Stomach smooth muscle (tissue), 2 donors: ENCODE results near the gene AKT1.
"Not testable (repeated sequence)": the region's sequence is repeated elsewhere in the genome, so short reads cannot be mapped to it uniquely, and the experiment has no call there.

ENCODE experiments used
- H3K27ac ChIP-seq: one replicate; pipeline ENCODE4 v1.7.0; 2013; ENCODE audit warnings: mild to moderate bottlenecking, low read length, inconsistent platforms
- H3K27me3 ChIP-seq, 2 donors: one replicate each; pipeline ENCODE4 v1.7.0; 2013; ENCODE audit warnings: low read length in 2 of 2; ENCODE audit not compliant: insufficient read depth in 2 of 2, control insufficient read depth in 1 of 2
- H3K36me3 ChIP-seq, 2 donors: one replicate each; pipeline ENCODE4 v1.7.0; 2013; ENCODE audit warnings: low read length in 2 of 2; ENCODE audit not compliant: control insufficient read depth in 2 of 2, insufficient read depth in 2 of 2
- H3K4me1 ChIP-seq: one replicate; pipeline ENCODE4 v1.7.0; 2013; ENCODE audit warnings: low read length; ENCODE audit not compliant: control insufficient read depth, insufficient read depth
- H3K4me3 ChIP-seq, 2 donors: one replicate each; pipeline ENCODE4 v1.7.0; 2013; ENCODE audit warnings: low read length in 2 of 2
- H3K9ac ChIP-seq, 2 donors: one replicate each; pipeline ENCODE4 v1.7.0; 2013; ENCODE audit warnings: low read length in 2 of 2, mild to moderate bottlenecking in 1 of 2
- H3K9me3 ChIP-seq, 2 donors: one replicate each; pipeline ENCODE4 v1.7.0; 2013; ENCODE audit warnings: low read length in 2 of 2; ENCODE audit not compliant: control insufficient read depth in 2 of 2
- donor health status: healthy.
- donor health status: Pancreatic carcinoma.

AKT1 gene

DNA sequence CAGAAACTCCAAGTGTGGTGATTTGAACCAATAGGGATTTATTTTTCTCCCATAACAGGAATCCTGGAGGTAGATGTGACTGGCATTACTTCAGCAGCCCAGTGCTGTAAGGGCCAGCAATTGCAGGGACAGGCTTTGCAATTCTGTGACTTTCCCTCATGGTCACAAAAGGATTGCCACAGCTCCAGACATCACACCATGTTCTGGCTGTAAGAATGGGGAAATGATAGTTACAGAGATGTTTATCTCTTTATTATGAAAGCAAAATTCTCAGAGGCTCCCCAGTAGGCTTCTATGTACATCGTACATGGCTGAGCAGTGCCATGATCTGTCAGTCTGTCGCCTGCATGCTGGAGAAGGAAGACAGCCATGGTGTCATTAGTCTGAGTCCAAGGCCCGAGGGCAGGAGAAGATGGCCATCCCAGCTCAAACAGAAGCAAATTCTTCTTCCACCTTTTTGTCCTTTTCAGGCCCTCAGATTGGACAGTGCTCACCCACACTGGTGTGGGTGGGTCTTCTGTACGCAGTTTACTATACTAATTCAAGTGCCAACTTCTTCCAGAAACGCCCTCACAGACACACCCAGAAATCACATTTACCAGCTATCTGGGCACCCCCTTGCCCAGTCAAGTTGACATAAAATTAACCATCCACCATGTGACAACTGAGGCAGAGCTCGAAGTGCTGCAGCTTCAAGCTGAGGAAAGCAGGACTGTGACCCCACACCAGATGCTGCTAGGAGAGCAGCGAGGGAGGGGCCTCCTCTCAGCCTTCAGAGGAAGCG is 22.6 kb upstream of the AKT1 start:
- Histone ChIP-seq H3K4me3 (no peak overlapping the region), H3K4me1 (peaks cover 33% of the 10 kb centered on the region), H3K27ac (no peak overlapping the region), H3K36me3 (no peaks in the 10 kb centered on the region), H3K9ac (no peak overlapping the region), H3K9me3 (no peaks in the 10 kb centered on the region), H3K27me3 (peaks cover 0 to 5% of the 10 kb centered on the region in 2 donors)

DNA sequence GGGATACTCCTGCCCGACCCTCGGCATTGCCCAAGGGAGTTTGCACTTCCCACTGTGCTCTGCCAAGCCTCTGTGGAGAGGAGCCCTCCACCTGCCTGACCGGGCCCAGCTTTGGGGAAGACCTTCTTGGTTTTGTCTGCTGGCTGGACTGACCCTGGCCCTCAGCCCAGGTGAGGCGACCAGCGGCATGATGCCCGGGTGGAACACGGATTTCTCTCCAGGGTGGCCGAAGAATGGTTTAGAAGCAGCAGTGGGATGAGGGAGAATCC is 21.0 kb upstream of the AKT1 start:
- Histone ChIP-seq H3K9me3 (no peaks in the 10 kb centered on the region), H3K36me3 (no peaks in the 10 kb centered on the region), H3K9ac (peak overlapping the region; percentile 73 to 89), H3K27me3 (peaks cover 0 to 1% of the 10 kb centered on the region in 2 donors), H3K4me1 (peaks cover 33% of the 10 kb centered on the region), H3K4me3 (peak overlapping the region; percentile 79 to 88), H3K27ac (peak overlapping the region; percentile 89)

DNA sequence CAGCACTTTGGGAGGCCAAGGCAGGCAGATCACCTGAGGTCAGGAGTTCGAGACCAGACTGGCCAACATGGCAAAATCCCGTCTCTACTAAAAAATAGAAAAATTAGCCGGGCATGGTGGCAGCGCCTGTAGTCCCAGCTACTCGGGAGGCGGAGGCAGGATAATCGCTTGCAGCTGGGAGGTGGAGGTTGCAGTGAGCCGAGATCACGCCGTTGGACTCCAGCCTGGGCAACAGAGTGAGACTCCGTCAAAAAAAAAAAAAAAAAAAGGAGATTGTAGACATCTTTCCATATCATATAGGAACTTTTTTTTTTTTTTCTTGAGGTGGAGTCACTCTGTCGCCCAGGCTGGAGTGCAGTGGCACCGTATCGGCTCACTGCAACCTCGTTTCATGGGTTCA is 19.2 kb upstream of the AKT1 start:
- H3K9ac ChIP-seq = peak overlapping the region in 1 of 2 donors; percentile 73
- not testable (repeated sequence) for H3K27me3 ChIP-seq, H3K27ac ChIP-seq, H3K9me3 ChIP-seq, H3K36me3 ChIP-seq
- H3K4me3 ChIP-seq = peak overlapping the region; percentile 67 to 88
- peaks cover 25% of the 10 kb centered on the region for H3K4me1 ChIP-seq

DNA sequence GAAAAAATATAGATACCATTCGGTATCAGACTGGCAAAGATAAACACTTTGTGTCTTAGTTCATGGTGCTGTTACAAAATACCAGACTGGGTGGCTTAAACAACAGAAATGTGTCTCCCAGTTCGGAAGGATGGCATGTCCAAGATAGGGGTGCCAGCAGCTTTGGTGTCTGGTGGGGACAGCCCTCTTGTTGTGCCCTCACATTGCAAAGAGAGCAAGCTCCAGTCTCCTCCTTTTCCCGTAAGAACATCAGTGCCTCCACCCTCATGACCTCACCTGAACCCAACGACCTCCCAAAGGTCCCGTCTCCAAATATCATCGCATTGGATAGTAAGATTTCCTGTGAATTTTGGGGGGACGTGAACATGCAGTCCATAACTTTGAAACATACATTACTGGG is 17.7 kb upstream of the AKT1 start:
- H3K27ac ChIP-seq = no peak overlapping the region
- no peaks in the 10 kb centered on the region for H3K36me3 ChIP-seq
- no peaks in the 10 kb centered on the region for H3K27me3 ChIP-seq
- H3K9ac ChIP-seq = peak overlapping the region in 1 of 2 donors; percentile 30
- H3K4me3 ChIP-seq = no peak overlapping the region
- no peaks in the 10 kb centered on the region for H3K9me3 ChIP-seq
- peaks cover 25% of the 10 kb centered on the region for H3K4me1 ChIP-seq

DNA sequence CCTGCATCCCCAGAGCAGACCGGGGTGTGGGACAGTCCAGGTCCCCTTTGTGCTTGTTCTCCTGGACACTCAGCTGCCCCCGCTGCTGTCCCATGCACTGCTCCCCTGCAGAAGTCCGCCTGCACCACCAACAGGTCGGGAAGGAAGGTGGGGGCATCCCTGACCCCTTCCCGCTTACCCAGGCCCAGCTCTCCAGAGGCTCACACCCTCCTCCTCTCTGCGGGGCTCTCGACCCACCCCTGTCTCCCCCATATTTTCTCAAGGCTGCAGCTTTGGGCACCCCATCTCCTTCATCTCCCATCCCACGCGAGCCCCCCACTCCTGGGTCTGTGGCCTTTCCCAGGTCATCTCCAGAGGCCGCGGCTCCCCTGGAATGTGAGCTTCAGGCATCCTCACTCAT is 14.8 kb upstream of the AKT1 start:
- Histone ChIP-seq H3K4me3 (no peak overlapping the region), H3K9me3 (no peaks in the 10 kb centered on the region), H3K27ac (no peak overlapping the region), H3K36me3 (no peaks in the 10 kb centered on the region), H3K4me1 (peaks cover 17% of the 10 kb centered on the region), H3K9ac (no peak overlapping the region), H3K27me3 (no peaks in the 10 kb centered on the region)

DNA sequence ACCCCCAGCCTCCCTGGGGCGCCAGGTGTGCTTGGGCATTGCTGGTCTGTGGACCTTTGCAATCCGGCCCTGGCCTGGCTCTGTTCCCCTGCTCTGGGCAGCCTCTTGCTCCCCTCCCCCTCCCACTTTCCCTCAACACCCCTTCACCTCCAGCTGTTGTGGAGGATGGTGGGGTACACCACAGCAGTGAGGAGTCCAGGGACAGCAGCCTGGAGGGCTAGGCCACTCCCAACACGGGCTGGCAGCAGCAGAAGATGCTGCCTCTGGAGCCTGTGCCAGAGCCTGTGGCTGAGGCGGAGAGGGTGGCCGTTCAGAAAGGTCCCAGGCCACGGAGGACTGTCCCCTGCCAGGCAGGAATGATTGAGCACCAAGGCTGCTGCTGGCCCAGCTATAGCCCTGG is 12.9 kb upstream of the AKT1 start:
- peaks cover 23% of the 10 kb centered on the region for H3K4me1 ChIP-seq
- no peak overlapping the region for H3K9ac ChIP-seq
- no peaks in the 10 kb centered on the region for H3K36me3 ChIP-seq
- H3K27me3 ChIP-seq = no peaks in the 10 kb centered on the region
- no peaks in the 10 kb centered on the region for H3K9me3 ChIP-seq
- H3K4me3 ChIP-seq = no peak overlapping the region
- no peak overlapping the region for H3K27ac ChIP-seq

DNA sequence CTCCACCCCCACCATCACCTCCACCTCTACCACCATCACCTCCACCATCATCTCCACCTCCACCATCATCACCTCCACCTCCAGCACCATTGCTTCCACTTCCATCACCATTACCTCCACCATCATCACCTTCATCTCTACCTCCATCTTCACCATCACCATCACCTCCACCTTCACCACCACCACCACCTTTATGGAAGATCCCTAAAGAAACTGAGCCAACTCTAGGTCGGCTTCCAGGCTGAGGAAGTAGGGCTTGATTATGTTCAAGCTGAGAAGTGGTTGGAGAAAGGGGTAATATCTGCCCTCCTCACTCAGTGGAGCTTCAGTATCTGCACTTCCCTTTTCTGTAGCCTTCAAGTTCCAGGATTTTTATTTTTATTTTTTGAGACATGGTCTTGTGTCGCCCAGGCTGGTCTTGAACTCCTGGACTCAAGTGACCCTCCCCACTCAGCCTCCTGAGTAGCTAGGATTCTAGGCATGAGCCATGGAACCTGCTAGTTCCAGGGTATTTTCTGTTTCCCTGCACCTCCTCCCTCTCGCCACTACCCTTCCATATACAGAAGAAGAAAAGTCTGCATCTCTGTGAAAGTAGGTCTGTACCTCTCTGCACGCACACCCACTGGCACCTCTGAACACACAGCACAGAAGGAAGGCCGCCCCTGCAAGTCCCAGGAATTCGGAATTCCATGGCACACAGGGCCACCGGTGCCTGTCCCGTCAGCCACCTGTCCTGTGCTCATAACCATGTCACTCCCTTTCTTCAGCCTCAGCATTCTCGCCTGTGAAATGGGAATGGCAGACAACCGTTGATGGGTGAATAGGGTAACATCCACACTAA is 11.3 kb upstream of the AKT1 start:
- Histone ChIP-seq H3K36me3 (no peaks in the 10 kb centered on the region), H3K9ac (no peak overlapping the region), H3K27me3 (no peaks in the 10 kb centered on the region), H3K4me3 (no peak overlapping the region), H3K9me3 (no peaks in the 10 kb centered on the region), H3K4me1 (peaks cover 39% of the 10 kb centered on the region), H3K27ac (no peak overlapping the region)

DNA sequence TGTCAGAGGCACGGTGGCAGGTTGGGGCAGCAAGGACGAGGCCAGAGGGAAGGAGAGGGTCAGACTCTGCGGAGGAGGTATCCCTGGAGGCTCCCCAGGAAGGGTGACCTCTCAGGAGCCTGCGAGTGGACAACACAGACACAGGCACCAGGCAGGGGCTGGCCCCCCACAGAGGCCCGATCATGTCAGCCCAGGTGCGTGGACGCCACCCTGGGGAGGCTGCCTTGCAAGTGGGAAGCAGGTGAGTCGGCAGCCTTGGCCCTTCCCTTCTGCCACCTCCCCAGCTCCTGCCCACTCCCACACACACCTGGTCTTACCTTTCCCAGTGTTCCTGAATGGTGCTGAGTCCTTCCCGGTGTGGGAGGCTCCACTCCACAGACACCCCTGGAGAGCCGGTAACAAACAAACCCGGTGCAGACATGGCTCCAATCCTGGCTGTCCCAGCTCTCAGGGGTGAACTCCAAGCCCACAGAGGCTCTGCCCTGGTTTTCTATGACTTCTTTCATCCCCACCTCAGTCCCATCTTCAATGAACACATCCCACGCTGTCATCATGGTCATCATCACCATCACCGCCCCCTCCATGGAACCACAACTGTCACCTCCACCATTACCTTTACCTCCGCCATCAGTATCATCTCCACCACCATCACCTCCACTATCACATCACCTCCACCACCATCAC is 10.5 kb upstream of the AKT1 start:
- Histone ChIP-seq H3K9me3 (no peaks in the 10 kb centered on the region), H3K27me3 (no peaks in the 10 kb centered on the region), H3K4me3 (no peak overlapping the region), H3K27ac (no peak overlapping the region), H3K36me3 (no peaks in the 10 kb centered on the region), H3K4me1 (peaks cover 47% of the 10 kb centered on the region), H3K9ac (no peak overlapping the region)

DNA sequence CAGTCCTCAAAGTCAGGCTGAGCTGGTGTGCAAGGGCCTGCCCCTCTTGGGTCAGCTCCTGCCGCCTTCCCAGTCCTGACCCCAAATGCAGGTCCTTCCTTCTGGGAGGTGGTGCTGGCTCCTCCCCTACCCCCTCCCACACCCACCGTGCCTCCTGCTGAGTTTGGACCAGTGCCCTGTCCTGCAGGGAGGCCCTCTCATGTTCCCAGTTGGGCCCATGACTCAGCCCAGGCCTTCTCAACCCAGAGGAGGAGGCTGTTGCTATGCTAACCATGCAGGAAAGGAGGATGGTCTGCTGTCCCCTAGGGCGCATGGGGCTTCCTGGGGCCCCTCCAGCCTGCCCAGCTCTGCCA is 9.8 kb upstream of the AKT1 start:
- no peak overlapping the region for H3K4me3 ChIP-seq
- H3K27me3 ChIP-seq = no peaks in the 10 kb centered on the region
- no peak overlapping the region for H3K9ac ChIP-seq
- H3K36me3 ChIP-seq = no peaks in the 10 kb centered on the region
- peaks cover 49% of the 10 kb centered on the region for H3K4me1 ChIP-seq
- H3K9me3 ChIP-seq = no peaks in the 10 kb centered on the region
- no peak overlapping the region for H3K27ac ChIP-seq

DNA sequence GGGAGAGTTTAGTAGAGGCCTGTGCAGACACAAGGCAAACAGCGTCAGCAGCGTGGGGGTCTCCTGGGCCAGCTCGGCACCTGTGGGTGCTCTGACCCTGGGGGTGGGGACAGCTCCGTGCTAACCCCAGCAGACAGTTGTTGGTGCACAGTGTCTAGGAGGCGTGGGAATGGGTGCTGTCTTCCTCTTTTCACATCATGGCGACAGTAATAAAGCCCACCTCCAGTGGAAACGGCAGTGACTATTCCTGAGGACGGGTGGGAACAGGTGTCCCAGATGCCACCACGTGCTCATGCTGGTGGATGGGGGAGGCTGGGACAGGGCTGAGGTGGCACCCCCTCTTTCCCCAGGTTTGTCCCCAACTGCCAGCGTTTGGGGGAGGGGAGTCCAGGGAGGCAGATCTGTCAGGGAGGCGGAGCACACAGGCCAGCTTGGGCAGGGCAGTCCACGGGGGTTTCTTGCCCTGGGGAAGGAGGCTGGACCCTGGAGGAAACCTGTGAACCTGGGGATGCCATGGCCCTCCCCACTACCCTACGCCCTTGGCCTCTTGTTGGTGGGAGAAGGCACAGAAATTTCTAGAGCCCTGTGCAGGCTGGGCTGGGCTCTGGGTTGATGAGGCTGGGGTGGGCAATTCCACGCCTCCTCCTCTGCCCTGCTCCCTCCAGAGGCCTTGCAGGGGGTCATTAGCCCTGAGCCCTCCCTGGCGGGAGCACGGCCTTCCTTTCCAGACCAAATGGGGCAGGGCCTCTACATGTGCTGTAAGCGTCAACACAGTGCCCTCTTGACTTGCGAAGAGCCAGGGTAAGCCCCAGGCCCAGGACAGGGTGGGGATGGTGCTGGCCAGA is 9.2 kb upstream of the AKT1 start:
- H3K9ac ChIP-seq = no peak overlapping the region
- H3K27me3 ChIP-seq = no peaks in the 10 kb centered on the region
- no peaks in the 10 kb centered on the region for H3K36me3 ChIP-seq
- H3K9me3 ChIP-seq = no peaks in the 10 kb centered on the region
- H3K4me3 ChIP-seq = no peak overlapping the region
- H3K4me1 ChIP-seq = peaks cover 53% of the 10 kb centered on the region
- H3K27ac ChIP-seq = no peak overlapping the region
